Endothelial cell of umbilical vein (primary cell): Measurements from ENCODE around the gene VSX1.

Experiments
- CTCF ChIP-seq, 2 donors: IDR thresholded peaks; 1 replicate in 1 of 2; 2 replicates in 1 of 2; pipeline ENCODE4 v1.5.1; 2011; ENCODE audit warnings: low read length in 2 of 2, mild to moderate bottlenecking in 2 of 2, moderate library complexity in 2 of 2, control low read depth in 1 of 2, inconsistent platforms in 1 of 2, low read depth in 1 of 2; ENCODE audit not compliant: insufficient read depth in 1 of 2; ENCODE audit errors: extremely low read depth in 1 of 2
- EZH2 ChIP-seq: IDR thresholded peaks from 2 replicates; pipeline ENCODE4 v1.6.1; 2012; ENCODE audit warnings: borderline replicate concordance, low read depth, mild to moderate bottlenecking, moderate library complexity, low read length, inconsistent platforms; ENCODE audit not compliant: severe bottlenecking
- MAX ChIP-seq: IDR thresholded peaks from 2 replicates; pipeline ENCODE4 v1.6.1; 2011; ENCODE audit not compliant: insufficient read depth, insufficient read length
- POLR2A ChIP-seq: IDR thresholded peaks from 2 replicates; pipeline ENCODE4 v1.6.1; 2012; ENCODE audit warnings: low read depth, mild to moderate bottlenecking, control low read depth, low read length
- POLR2AphosphoS5 ChIP-seq: IDR thresholded peaks from 2 replicates; pipeline ENCODE4 v1.6.1; 2012; ENCODE audit warnings: low read depth, mild to moderate bottlenecking, control low read depth, low read length, moderate library complexity; ENCODE audit not compliant: insufficient read depth

GRCh38 chr20:25085756-25086495, 4.0 kb upstream of the VSX1 start:
- no peak for TF ChIP-seq CTCF (IDR thresholded peaks at IDR 0.05; ENCODE audit: extremely low read depth in 1 of 2, insufficient read depth in 1 of 2, low read depth in 1 of 2, low read length in 2 of 2)
- no peak for TF ChIP-seq POLR2A
- TF ChIP-seq POLR2AphosphoS5, result no peak
- TF ChIP-seq MAX, result no peak
- TF ChIP-seq EZH2, result no peak
